Measurements from ENCODE around the gene BDP1.

The BDP1 gene

DNA sequence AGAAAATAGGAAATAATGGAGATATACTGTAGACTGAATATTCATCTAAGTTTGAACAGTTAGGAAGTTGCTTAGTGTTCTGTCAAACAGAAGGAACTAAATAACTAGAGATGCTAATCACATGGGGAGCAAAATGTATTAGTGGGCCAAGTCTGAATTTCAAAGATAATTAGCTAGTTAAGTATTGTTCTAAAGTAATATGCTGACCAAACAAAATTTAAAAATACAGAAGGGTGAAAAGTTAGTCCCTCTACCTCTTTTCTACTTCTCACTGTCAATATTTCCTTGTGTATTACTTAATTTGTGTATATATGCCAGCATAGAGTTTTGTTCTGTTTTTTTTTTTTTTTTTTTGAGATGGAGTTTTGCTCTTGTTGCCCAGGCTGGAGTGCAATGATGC, 135.6 kb downstream of the BDP1 start:
- no peak for TF ChIP-seq POU6F1 (CRISPR knock-in tag; IDR thresholded peaks at IDR 0.05; ENCODE audit: borderline replicate concordance, low read depth)
- no peak for TF ChIP-seq ESRRG (CRISPR knock-in tag; IDR thresholded peaks at IDR 0.05)
- no peak for TF ChIP-seq BACH2 (CRISPR knock-in tag; IDR thresholded peaks at IDR 0.05; ENCODE audit: borderline replicate concordance)
- no peak for TF ChIP-seq PATZ1 (CRISPR knock-in tag; IDR thresholded peaks at IDR 0.05; ENCODE audit: borderline replicate concordance)
- TF ChIP-seq PPARA (CRISPR knock-in tag; IDR thresholded peaks at IDR 0.05; ENCODE audit: borderline replicate concordance), result no peak
- no peak for TF ChIP-seq ISL1 (CRISPR knock-in tag; IDR thresholded peaks at IDR 0.05)
- no peak for TF ChIP-seq TCF4 (CRISPR knock-in tag; IDR thresholded peaks at IDR 0.05; ENCODE audit: borderline replicate concordance)
- no peak for TF ChIP-seq TOX (CRISPR knock-in tag; IDR thresholded peaks at IDR 0.05; ENCODE audit: borderline replicate concordance)
- no peak for TF ChIP-seq ARNTL (CRISPR knock-in tag; IDR thresholded peaks at IDR 0.05; ENCODE audit: borderline replicate concordance, low read depth)
- TF ChIP-seq ZNF8 (CRISPR knock-in tag; IDR thresholded peaks at IDR 0.05), result no peak
- TF ChIP-seq ZC3H10 (CRISPR knock-in tag; IDR thresholded peaks at IDR 0.05), result no peak
- no peak for TF ChIP-seq SNAI2 (CRISPR knock-in tag; IDR thresholded peaks at IDR 0.05)
- no peak for TF ChIP-seq RARB (CRISPR knock-in tag; IDR thresholded peaks at IDR 0.05)
- TF ChIP-seq ZNF70 (CRISPR knock-in tag; IDR thresholded peaks at IDR 0.05), result no peak
- no peak for TF ChIP-seq CSDC2 (CRISPR knock-in tag; IDR thresholded peaks at IDR 0.05)
- no peak for TF ChIP-seq ZNF565 (CRISPR knock-in tag; conservative IDR thresholded peaks at IDR 0.05; ENCODE audit: low read depth)
- TF ChIP-seq, protein P1, sequence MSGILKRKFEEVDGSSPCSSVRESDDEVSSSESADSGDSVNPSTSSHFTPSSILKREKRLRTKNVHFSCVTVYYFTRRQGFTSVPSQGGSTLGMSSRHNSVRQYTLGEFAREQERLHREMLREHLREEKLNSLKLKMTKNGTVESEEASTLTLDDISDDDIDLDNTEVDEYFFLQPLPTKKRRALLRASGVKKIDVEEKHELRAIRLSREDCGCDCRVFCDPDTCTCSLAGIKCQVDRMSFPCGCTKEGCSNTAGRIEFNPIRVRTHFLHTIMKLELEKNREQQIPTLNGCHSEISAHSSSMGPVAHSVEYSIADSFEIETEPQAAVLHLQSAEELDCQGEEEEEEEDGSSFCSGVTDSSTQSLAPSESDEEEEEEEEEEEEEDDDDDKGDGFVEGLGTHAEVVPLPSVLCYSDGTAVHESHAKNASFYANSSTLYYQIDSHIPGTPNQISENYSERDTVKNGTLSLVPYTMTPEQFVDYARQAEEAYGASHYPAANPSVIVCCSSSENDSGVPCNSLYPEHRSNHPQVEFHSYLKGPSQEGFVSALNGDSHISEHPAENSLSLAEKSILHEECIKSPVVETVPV (CRISPR knock-in tag; IDR thresholded peaks at IDR 0.05), result no peak

DNA sequence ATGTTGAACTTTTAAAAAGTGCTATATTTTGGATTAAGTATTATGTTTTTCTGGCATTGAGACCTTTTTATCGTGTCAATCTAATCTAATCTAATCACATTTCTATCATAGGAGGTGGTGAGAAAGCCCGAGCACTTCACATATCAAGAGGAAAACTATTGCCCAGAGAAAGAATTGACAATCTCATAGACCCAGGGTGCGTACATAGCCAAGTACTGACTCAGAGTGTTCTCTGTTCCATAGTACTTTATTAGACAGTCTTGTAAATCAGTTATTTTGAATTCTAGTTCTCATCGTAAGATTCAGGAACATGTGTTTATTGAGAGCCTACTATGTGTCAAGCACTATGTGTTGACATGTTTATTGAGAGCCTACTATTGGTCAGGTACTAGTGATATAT, 140.7 kb downstream of the BDP1 start:
- no peak for ATAC-seq
- TF ChIP-seq ZNF8 (CRISPR knock-in tag; IDR thresholded peaks at IDR 0.05) (no peak), TOX (CRISPR knock-in tag; IDR thresholded peaks at IDR 0.05; ENCODE audit: borderline replicate concordance) (no peak), ZC3H10 (CRISPR knock-in tag; IDR thresholded peaks at IDR 0.05) (no peak), ESRRG (CRISPR knock-in tag; IDR thresholded peaks at IDR 0.05) (no peak), ZNF565 (CRISPR knock-in tag; conservative IDR thresholded peaks at IDR 0.05; ENCODE audit: low read depth) (no peak), ZFP30 (CRISPR knock-in tag; IDR thresholded peaks at IDR 0.05) (no peak), ZNF70 (CRISPR knock-in tag; IDR thresholded peaks at IDR 0.05) (no peak), TCF4 (CRISPR knock-in tag; IDR thresholded peaks at IDR 0.05; ENCODE audit: borderline replicate concordance) (no peak), POU6F1 (CRISPR knock-in tag; IDR thresholded peaks at IDR 0.05; ENCODE audit: borderline replicate concordance, low read depth) (no peak), RARB (CRISPR knock-in tag; IDR thresholded peaks at IDR 0.05) (no peak), ZFP3 (CRISPR knock-in tag; IDR thresholded peaks at IDR 0.05) (no peak), BACH2 (CRISPR knock-in tag; IDR thresholded peaks at IDR 0.05; ENCODE audit: borderline replicate concordance) (no peak), PPARA (CRISPR knock-in tag; IDR thresholded peaks at IDR 0.05; ENCODE audit: borderline replicate concordance) (no peak), CSDC2 (CRISPR knock-in tag; IDR thresholded peaks at IDR 0.05) (no peak), OSR1 (CRISPR knock-in tag; IDR thresholded peaks at IDR 0.05) (no peak), SNAI2 (CRISPR knock-in tag; IDR thresholded peaks at IDR 0.05) (no peak)
- TF ChIP-seq, protein P1 (CRISPR knock-in tag; IDR thresholded peaks at IDR 0.05), result no peak
- TF ChIP-seq, protein P2, sequence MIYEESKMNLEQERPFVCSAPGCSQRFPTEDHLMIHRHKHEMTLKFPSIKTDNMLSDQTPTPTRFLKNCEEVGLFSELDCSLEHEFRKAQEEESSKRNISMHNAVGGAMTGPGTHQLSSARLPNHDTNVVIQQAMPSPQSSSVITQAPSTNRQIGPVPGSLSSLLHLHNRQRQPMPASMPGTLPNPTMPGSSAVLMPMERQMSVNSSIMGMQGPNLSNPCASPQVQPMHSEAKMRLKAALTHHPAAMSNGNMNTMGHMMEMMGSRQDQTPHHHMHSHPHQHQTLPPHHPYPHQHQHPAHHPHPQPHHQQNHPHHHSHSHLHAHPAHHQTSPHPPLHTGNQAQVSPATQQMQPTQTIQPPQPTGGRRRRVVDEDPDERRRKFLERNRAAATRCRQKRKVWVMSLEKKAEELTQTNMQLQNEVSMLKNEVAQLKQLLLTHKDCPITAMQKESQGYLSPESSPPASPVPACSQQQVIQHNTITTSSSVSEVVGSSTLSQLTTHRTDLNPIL (CRISPR knock-in tag; IDR thresholded peaks at IDR 0.05; ENCODE audit: low read depth), result no peak
- TF ChIP-seq, protein P3, sequence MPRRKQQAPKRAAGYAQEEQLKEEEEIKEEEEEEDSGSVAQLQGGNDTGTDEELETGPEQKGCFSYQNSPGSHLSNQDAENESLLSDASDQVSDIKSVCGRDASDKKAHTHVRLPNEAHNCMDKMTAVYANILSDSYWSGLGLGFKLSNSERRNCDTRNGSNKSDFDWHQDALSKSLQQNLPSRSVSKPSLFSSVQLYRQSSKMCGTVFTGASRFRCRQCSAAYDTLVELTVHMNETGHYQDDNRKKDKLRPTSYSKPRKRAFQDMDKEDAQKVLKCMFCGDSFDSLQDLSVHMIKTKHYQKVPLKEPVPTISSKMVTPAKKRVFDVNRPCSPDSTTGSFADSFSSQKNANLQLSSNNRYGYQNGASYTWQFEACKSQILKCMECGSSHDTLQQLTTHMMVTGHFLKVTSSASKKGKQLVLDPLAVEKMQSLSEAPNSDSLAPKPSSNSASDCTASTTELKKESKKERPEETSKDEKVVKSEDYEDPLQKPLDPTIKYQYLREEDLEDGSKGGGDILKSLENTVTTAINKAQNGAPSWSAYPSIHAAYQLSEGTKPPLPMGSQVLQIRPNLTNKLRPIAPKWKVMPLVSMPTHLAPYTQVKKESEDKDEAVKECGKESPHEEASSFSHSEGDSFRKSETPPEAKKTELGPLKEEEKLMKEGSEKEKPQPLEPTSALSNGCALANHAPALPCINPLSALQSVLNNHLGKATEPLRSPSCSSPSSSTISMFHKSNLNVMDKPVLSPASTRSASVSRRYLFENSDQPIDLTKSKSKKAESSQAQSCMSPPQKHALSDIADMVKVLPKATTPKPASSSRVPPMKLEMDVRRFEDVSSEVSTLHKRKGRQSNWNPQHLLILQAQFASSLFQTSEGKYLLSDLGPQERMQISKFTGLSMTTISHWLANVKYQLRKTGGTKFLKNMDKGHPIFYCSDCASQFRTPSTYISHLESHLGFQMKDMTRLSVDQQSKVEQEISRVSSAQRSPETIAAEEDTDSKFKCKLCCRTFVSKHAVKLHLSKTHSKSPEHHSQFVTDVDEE (CRISPR knock-in tag; IDR thresholded peaks at IDR 0.05), result no peak

More for the DNA sequence above, 135.6 kb downstream of the BDP1 start:
- ATAC-seq, result no peak
